ENCODE measurements around the gene LSR. TPM values are rescaled to one million over a fixed set of nuclear protein-coding genes. Genes with fewer than 3 reads are reported as not detected.

The LSR gene
- total and polyA plus RNA-seq, 2 experiments from 2014 or later: 116 to 212 TPM

- TF ChIP-seq, protein P1, sequence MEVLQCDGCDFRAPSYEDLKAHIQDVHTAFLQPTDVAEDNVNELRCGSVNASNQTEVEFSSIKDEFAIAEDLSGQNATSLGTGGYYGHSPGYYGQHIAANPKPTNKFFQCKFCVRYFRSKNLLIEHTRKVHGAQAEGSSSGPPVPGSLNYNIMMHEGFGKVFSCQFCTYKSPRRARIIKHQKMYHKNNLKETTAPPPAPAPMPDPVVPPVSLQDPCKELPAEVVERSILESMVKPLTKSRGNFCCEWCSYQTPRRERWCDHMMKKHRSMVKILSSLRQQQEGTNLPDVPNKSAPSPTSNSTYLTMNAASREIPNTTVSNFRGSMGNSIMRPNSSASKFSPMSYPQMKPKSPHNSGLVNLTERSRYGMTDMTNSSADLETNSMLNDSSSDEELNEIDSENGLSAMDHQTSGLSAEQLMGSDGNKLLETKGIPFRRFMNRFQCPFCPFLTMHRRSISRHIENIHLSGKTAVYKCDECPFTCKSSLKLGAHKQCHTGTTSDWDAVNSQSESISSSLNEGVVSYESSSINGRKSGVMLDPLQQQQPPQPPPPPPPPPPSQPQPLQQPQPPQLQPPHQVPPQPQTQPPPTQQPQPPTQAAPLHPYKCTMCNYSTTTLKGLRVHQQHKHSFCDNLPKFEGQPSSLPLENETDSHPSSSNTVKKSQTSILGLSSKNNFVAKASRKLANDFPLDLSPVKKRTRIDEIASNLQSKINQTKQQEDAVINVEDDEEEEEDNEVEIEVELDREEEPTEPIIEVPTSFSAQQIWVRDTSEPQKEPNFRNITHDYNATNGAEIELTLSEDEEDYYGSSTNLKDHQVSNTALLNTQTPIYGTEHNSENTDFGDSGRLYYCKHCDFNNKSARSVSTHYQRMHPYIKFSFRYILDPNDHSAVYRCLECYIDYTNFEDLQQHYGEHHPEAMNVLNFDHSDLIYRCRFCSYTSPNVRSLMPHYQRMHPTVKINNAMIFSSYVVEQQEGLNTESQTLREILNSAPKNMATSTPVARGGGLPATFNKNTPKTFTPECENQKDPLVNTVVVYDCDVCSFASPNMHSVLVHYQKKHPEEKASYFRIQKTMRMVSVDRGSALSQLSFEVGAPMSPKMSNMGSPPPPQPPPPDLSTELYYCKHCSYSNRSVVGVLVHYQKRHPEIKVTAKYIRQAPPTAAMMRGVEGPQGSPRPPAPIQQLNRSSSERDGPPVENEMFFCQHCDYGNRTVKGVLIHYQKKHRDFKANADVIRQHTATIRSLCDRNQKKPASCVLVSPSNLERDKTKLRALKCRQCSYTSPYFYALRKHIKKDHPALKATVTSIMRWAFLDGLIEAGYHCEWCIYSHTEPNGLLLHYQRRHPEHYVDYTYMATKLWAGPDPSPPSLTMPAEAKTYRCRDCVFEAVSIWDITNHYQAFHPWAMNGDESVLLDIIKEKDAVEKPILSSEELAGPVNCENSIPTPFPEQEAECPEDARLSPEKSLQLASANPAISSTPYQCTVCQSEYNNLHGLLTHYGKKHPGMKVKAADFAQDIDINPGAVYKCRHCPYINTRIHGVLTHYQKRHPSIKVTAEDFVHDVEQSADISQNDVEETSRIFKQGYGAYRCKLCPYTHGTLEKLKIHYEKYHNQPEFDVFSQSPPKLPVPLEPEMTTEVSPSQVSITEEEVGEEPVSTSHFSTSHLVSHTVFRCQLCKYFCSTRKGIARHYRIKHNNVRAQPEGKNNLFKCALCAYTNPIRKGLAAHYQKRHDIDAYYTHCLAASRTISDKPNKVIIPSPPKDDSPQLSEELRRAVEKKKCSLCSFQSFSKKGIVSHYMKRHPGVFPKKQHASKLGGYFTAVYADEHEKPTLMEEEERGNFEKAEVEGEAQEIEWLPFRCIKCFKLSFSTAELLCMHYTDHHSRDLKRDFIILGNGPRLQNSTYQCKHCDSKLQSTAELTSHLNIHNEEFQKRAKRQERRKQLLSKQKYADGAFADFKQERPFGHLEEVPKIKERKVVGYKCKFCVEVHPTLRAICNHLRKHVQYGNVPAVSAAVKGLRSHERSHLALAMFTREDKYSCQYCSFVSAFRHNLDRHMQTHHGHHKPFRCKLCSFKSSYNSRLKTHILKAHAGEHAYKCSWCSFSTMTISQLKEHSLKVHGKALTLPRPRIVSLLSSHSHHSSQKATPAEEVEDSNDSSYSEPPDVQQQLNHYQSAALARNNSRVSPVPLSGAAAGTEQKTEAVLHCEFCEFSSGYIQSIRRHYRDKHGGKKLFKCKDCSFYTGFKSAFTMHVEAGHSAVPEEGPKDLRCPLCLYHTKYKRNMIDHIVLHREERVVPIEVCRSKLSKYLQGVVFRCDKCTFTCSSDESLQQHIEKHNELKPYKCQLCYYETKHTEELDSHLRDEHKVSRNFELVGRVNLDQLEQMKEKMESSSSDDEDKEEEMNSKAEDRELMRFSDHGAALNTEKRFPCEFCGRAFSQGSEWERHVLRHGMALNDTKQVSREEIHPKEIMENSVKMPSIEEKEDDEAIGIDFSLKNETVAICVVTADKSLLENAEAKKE (CRISPR knock-in tag; IDR thresholded peaks at IDR 0.05): no peak
These were observed 50.9 kb downstream of the LSR start (continued) for GRCh38 chr19:35299523-35300338.

DNA sequence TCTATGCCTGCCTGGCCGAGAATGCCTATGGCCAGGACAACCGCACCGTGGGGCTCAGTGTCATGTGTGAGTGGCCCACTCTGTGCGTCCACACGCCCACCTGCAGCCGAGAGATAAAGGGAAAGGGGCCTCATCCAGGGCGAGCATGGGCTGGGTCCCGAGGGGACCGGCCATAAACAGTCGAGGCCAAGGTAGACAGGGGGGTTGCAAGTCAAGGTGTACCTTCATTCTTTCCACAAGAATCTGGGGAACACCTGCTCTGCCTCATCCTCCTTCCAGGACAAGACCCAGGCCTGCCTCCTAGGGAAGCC is 51.5 kb downstream of the LSR start:
- H3K27me3 ChIP-seq (ENCODE audit: insufficient read depth): no peaks in the 10 kb centered on the region
- H4K20me1 ChIP-seq (replicated peaks; ENCODE audit: insufficient read depth): no peaks in the 10 kb centered on the region
- H3K4me3 ChIP-seq: no peak overlapping the region
- Mint-ChIP-seq H3K4me3 (no peak overlapping the region), H3K36me3 (ENCODE audit: low read depth) (no peaks in the 10 kb centered on the region), H3K27me3 (ENCODE audit: insufficient read depth, low read depth, poor library complexity) (peaks cover 6% of the 10 kb centered on the region), H3K27ac (no peak overlapping the region), H3K9me3 (no peaks in the 10 kb centered on the region), H3K4me1 (peaks cover 6% of the 10 kb centered on the region; the same call in 2 of the 3 replicates)
- H3K79me2 ChIP-seq (replicated peaks; ENCODE audit: insufficient read depth): no peaks in the 10 kb centered on the region
- ATAC-seq: no peak
- no peaks in the 10 kb centered on the region for H3K36me3 ChIP-seq (ENCODE audit: insufficient read depth)
- H3K4me2 ChIP-seq: no peak overlapping the region; the same call in 1 of the 2 replicates
- H2AFZ ChIP-seq: no peak overlapping the region; the same call in 1 of the 2 replicates
- peaks cover 13% of the 10 kb centered on the region for H3F3A ChIP-seq (replicated peaks; ENCODE audit: low read depth)
- no peak overlapping the region for H3K27ac ChIP-seq (ENCODE audit: low read depth)
- no peak for DNase-seq (ENCODE audit: low spot score)
- no peaks in the 10 kb centered on the region for H3K9me2 ChIP-seq (ENCODE audit: insufficient read depth)
- peaks cover 9% of the 10 kb centered on the region; the same call in 1 of the 2 replicates for H3K4me1 ChIP-seq (ENCODE audit: insufficient read depth)
- no peak for TF ChIP-seq EZH2phosphoT487 (IDR thresholded peaks at IDR 0.05; ENCODE audit: unreplicated experiment)
- no peak for TF ChIP-seq CTCF (conservative IDR thresholded peaks at IDR 0.05; ENCODE audit: low read depth in 2 of 2)
- TF ChIP-seq, protein P1 (CRISPR knock-in tag; IDR thresholded peaks at IDR 0.05): no peak
- TF ChIP-seq CREB1 (CRISPR knock-in tag; IDR thresholded peaks at IDR 0.05; ENCODE audit: low read depth): no peak
- TF ChIP-seq JUNB (IDR thresholded peaks at IDR 0.05; ENCODE audit: unreplicated experiment): no peak
